Measurements from ENCODE around the gene ABCC1.

The ABCC1 gene

GRCh38 chr16:16116841-16117240, 167.4 kb downstream of the ABCC1 start:
- no peak for DNase-seq

GRCh38 chr16:16118337-16118736, 168.9 kb downstream of the ABCC1 start:
- no peak for DNase-seq

DNA sequence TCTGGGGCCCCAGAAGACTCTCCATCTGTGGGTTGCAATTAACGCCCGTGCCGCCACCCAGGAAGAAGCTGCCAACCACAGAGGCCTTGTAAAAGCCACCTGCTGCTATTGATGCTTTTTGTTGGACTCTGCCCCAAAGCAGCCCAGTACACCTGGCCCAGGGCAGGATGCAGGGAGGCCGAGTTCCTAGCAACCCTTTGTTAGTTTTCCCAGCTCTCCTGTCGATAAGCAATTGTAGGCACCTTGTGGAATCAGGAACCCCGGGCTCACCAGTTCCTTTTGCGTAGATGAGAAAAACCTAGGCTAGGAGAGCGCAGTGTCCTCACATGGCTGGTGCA, 170.6 kb downstream of the ABCC1 start:
- no peak for DNase-seq

DNA sequence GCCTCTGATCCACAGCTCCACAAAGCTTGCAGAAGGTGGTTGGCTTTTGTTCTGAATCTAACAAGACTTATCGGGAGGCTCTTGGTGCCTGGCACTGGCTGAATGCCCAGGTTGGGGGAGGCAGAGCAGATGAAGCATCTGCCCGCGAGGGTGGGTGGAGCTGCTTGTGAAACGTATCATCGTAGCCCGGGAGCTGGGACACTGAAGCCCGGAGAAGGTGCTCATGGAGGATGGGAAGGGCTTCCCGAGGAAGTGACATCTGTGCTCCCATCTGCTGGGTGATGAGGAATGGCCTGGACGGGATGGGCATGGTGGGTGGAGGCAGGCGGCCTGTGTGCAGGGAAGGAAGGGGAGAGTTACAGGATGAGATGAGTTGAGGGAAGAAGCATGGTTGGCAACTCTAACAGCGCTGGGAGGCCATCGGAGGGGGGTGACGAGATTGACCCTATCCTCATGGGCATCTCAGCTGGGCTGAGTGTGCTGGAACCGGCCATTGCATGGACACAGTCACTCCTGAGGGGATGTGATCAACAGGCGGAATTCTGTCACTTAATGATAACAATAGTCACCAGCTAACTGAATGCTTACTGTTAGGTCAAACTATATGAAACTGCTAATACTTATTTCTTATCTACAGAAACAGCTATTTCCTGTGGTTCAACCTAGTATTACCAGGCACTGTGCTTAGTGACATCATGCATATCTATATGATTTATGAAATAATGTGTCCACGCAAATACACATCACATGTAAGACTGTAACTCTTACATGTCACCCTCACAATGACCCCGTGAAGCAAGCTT, 171.2 kb downstream of the ABCC1 start:
- no peak for DNase-seq

GRCh38 chr16:16121185-16121727, 171.8 kb downstream of the ABCC1 start:
- DNase-seq, result no peak

GRCh38 chr16:16122264-16122663, 172.8 kb downstream of the ABCC1 start:
- no peak for DNase-seq

- no peak for DNase-seq
These were observed 175.0 kb downstream of the ABCC1 start for GRCh38 chr16:16124438-16124837.

DNA sequence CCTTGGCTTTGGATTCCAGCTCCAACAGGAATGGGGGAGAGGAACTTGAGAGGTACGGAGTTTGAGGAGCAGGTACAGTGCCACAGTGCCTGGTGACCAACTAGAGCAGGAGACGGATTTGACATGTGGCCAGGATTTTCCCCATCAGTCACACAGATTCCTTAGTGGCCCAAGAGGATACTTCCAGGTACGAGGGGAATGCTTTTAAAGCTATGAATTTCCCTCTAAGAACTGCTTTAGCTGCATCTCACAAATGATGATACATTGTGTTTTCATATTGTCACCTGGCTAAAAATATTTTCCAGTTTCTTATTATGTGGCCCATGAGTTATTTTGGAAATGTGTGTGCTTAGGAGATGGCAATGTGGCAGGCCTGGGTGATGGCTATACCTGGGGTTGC, 175.6 kb downstream of the ABCC1 start:
- no peak for DNase-seq

- no peak for DNase-seq
These were observed 177.5 kb downstream of the ABCC1 start for GRCh38 chr16:16126896-16127295.

DNA sequence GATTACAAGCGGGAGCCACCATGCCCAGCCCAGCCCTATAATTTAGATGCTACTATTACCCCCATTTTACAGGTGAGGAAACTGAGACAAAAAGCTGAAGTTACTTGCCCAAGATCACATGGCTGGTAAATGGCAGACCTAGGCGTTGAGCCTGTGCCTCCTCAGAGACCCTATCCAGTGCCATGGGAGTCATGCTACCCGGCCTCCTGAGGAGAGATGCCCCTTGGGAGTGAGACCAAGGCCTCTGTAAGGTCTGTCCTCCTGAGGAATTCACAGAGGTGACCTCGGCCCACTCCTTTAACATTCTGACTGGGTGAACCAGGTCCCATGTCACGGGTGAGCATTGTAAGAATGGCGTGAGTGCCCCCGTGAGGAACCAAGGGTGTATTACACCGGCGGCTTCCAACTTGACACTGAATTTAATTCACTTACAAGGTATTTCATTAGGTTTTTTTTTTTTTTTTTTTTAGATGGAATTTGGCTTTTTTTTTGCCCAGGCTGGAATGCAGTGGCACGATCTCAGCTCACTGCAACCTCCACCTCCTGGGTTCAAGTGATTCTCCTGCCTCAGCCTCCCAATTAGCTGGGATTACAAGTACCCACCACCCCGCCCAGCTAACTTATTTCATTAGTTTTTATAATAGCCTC, 178.2 kb downstream of the ABCC1 start:
- peak; percentile 52 for DNase-seq

GRCh38 chr16:16131204-16131603, 181.8 kb downstream of the ABCC1 start:
- DNase-seq, result no peak

- no peak for DNase-seq
These were observed 182.2 kb downstream of the ABCC1 start for GRCh38 chr16:16131659-16132058.

GRCh38 chr16:16133943-16134604, 184.7 kb downstream of the ABCC1 start:
- DNase-seq, result no peak

DNA sequence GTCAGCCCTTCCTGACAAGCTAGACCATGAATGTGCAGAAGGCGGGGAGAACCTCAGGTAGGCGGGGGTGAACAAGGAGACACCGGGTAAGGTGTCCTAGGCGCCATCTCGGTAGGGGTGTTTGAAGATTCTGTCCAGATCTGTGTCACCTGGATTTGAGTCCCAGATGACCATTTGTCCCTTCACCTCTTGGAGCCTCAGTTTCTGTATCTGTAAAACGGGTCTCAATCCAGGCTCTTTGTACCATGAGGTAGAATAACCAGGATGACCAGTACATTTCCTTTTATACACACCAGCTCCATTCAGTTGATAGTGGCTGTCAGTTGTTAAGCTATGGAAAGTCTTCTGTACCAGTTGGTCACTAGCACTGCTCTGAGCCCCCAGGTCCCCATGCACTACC, 187.2 kb downstream of the ABCC1 start:
- DNase-seq, result no peak

DNA sequence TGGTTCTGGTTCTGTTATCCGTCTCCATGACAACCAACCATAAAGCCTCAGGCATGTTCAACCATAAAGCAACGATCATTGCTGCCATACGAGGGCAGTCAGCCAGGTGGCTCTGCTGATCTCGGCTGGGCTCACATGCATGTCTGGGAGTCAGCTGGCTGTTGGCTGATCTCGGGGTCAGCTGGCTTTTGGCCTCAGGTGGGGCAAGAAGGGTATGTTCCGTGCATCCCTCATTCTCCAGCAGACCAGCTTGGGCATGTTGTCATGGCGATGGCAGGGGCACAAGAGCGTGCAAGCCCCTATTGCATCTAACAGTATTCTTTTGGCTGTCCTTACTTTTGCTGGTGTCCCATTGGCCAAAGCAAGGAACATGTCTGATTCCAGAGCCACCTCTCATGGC, 187.7 kb downstream of the ABCC1 start:
- DNase-seq, result no peak

DNA sequence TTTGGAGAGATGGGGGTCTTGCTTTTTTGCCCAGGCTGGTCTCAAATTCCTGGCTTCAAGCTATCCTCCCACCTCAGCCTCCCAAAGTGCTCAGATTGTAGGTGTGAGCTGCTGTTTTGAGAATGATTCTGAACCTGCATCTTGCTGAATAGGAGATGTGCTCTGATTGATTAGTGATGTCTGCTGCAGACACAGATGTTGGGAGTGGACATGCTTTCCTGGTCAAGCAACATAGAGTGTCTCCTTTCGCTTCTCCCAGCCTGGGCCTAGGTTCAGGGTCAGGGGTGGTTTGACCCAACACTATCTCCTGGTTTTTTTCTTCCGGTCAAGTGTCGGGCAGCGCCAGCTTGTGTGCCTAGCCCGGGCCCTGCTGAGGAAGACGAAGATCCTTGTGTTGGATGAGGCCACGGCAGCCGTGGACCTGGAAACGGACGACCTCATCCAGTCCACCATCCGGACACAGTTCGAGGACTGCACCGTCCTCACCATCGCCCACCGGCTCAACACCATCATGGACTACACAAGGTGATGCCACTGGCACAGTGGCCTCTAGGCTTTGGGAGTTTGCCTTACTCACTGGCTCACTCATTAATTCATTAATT, 188.7 kb downstream of the ABCC1 start:
- DNase-seq, result no peak

- DNase-seq, result no peak
These were observed 189.6 kb downstream of the ABCC1 start for GRCh38 chr16:16139061-16139460.

DNA sequence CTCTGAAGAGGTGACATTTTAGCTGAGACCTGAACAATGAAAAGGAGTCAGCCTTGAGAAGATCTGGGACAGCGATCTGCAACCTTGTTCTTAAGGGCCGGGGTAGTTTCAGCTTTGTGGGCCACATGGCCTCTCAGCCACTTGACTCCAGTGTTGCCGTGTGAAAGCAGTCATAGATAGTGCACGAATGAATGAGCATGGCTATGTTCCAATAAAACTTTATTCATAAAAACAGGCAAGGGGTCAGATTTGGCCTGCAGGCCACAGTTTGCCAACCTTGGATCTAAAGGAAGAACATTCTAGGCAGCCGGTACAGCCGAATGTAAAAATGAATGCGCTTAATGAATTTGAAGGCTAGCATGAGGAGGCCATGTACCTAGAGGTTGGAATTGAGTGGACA, 190.4 kb downstream of the ABCC1 start:
- DNase-seq, result no peak

- no peak for DNase-seq
These were observed 191.1 kb downstream of the ABCC1 start for GRCh38 chr16:16140537-16140936.

DNA sequence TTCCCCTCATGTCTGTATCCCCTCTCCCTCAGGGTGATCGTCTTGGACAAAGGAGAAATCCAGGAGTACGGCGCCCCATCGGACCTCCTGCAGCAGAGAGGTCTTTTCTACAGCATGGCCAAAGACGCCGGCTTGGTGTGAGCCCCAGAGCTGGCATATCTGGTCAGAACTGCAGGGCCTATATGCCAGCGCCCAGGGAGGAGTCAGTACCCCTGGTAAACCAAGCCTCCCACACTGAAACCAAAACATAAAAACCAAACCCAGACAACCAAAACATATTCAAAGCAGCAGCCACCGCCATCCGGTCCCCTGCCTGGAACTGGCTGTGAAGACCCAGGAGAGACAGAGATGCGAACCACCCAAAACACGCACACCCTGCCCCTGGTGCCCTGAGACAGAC, 191.7 kb downstream of the ABCC1 start:
- DNase-seq, result no peak

GRCh38 chr16:16141784-16142396, 192.5 kb downstream of the ABCC1 start:
- no peak for DNase-seq

DNA sequence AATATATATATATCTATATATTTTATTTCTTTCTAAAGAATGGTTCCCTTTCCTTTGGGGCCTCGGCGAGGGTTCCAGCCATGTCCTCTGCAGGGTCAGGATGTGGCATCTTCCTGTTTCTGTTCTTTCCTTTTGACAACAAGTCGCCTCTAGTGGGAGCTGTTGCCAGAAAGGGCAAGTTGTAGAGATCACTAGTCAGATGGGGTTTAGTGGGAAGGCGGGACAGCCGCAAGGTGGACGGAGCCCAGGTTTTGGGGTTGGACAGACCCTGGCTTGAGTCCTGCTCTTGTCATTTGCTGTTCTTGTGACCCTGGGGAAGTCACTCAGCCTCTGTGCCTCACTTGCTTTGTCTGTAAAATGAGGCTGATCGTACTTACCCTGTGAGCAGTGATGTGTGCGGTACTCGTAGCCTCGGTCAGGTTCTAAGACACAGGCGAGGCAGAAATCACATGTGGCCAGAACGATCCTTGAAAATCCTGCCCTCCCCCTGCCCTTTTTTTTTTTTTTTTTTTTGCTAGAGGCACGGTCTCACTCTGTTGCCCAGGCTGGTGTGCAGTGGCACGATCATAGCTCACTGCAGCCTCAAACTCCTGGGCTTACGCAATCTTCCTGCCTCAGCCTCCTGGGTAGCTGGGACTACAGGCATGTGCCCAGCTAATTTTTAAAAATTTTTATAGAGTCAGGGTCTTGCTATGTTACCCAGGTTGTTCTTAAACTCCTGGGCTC, 193.8 kb downstream of the ABCC1 start:
- DNase-seq, result no peak

Data from NCI-H2227 treated with DMSO at 0.1 percent for 48 hours (cell line).